GM18870 (cell line): ENCODE data around the gene OPCML.
A peak's percentile ranks its signal among the peaks of the same experiment; 100 is the strongest.

Source experiments
- ATAC-seq: cut with Tn5 transposase; IDR thresholded peaks from one replicate; pipeline ENCODE4 v1.9.1; 2021; ENCODE audit warnings: moderate library complexity; ENCODE audit not compliant: unreplicated experiment

The OPCML gene

GRCh38 chr11:133541021-133541719 lies 8.9 kb upstream of the OPCML start:
- ATAC-seq, result no peak

DNA sequence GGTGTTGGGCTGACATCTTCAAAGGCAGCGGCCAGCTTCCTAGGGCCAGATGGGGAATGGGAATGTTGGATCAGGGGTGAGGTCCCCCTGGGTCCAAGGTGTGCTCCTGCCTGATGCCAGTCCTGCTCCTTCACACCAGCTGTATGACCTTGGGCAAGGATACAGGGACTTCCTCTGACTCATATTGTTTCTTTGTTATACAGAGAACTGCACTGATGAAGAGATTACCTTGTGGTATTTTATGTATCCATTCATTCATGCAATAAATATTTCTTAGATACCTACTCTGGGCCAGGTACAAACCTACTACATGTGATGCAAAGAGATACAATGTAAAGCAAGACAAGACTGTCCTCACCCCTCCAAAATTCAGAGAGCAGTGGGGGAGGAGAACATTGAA lies 3.9 kb upstream of the OPCML start:
- ATAC-seq, result no peak

- no peak for ATAC-seq
Measured at GRCh38 chr11:133533205-133533604, 904 bp upstream of the OPCML start.

DNA sequence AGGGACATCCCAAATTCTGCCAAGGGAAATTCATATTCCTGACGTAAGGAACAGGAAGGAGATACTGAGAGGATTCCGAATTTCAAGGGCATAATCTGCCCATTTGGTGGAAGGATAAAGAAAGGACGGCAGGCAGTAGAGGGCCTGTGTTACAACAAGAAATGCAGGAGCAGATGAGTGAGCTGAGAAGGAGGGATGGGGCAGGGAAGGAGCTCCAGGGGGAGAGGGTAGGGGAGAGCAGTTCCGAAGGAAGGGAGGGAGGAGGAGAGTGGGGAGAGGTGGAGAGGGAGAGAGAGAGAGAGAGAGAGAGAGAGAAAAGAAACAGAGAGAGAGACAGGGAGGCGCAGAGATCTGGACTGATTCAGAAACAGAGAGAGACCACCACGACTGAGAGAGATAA lies 843 bp downstream of the OPCML start:
- no peak for ATAC-seq

DNA sequence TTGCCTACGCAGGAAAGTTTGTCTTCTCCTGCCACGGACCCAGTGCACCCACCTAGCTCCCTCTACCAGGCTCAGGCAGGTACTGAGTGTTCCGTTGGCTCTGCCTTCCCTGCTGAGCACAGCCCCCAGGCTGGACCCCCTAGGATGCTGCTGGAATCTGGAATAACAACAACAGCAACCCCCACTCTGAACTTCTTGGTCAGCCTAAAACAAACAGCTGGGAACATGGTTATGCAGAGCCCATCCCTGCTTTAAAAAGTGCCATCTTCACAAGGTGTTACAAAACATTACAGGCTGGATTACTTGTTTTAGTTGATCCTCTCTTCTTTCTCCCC lies 1.8 kb downstream of the OPCML start:
- ATAC-seq, result no peak

GRCh38 chr11:133529807-133530500 lies 2.3 kb downstream of the OPCML start:
- ATAC-seq, result no peak

- ATAC-seq, result no peak
Measured at GRCh38 chr11:133526790-133527189, 5.5 kb downstream of the OPCML start.

DNA sequence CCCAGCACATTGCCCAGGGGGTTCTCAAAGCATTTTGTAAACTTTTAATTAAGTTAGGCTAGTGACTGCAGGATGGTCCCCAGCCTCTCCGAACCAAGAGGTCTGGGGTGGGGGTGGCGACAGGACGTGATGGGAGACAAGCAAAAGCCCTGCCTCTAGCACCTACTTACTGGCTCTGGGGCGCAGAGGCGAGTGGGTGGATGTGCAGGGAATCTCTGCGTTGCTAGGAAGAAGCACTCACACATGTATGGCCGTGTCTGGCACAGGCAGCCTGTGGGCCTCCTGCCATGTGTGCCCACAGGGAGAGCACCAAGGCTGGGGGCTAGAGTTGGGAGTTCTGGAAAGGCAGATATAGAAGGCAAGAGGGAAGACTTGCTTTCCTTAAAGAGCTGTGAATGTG lies 6.3 kb downstream of the OPCML start:
- no peak for ATAC-seq

- ATAC-seq, result no peak
Measured at GRCh38 chr11:133524488-133524887, 7.8 kb downstream of the OPCML start.

DNA sequence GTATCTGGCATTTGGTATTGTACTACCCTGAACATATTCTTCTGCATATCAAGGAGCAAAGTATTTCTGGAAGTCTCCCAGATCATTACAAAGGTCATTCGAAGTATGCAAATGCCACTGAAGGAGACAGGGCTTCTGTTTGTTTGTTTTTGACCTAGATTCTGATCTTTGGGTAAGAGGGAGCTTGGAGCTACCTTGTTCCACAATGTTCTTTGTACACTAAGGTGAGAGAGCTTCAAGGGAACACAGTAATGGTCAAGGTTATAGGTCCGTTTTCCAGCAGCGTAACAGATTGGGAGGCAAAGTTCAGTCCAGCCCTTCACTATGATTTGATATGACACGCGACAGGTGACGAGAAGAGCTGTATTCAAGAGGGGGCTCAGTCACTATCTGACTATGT lies 10.0 kb downstream of the OPCML start:
- no peak for ATAC-seq

DNA sequence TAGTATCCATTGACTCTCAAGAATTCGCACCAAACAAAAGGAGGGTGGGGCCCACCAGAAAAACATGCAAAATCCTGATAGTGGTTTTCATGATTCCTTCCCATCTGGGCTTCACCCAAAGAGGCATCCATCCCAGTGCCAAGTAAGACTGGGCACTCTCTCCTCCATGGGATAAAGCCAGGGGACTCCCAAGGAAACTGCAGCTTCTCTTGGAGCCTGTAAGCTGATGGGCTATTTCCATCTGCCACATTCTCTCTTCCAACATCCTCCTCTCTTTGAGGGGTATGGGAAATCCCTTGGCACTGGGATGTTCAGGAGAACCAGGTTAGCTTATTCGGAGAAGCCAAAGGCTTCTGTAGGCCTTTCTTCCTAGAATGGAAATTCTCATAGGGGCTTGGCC lies 10.8 kb downstream of the OPCML start:
- no peak for ATAC-seq

GRCh38 chr11:133520707-133521106 lies 11.6 kb downstream of the OPCML start:
- ATAC-seq, result no peak

DNA sequence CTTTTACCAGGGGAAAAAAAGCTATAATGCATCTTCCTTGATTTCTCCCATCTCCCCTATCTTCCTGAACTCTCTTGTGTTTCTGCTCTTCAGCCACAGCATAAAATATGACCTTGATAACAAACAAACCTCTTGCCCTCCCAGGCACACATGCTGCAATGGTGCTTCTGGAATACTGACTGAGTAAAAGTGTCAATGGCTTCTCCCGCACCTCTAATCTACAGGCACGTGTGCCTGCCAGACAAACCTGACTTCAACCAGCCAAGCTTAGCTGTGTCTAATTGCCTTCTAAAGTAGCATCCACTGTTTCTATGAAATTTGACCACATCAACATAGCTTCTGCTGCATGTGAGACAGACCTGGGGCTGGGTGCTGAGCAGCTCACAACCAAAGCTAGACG lies 12.7 kb downstream of the OPCML start:
- no peak for ATAC-seq

GRCh38 chr11:133518702-133519264 lies 13.5 kb downstream of the OPCML start:
- ATAC-seq, result no peak

DNA sequence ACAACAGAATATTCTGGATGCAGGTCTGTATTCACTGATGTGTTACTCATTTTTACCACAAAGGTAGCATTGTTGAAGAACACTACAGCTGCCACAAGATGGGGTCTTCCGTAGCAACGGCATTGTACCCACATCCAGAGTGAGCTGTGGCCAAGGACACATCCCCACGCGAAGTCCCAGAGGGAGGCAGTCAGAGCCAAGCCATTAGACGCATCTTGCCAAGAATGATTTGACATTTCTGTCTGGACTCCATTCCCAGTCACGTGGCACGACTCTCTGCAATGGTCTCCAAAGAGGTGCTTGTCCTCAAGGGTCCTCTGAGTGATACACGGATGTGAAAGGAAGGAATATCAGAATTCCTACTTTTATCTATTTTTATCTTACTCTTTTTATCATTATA lies 15.5 kb downstream of the OPCML start:
- ATAC-seq, result no peak

DNA sequence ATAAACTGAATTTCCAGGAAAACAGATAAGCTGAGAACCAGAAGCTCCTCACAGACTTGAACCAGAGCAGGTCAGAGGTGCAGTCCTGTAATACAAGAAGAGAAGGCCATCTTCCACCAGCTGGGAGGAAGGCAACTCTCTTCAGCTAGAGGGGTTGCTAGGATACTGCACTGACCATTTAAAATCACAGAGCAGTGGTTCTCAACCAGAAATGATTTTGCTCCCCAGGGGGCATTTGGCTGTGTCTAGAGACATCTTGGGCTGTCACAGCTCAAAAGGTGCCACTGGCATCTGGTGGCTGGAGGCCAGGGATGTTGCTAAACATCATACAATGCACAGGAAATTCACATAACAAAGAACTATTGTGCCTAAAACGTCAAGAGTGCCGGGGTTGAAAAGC lies 17.2 kb downstream of the OPCML start:
- ATAC-seq, result no peak

- no peak for ATAC-seq
Measured at GRCh38 chr11:133509924-133510697, 22.2 kb downstream of the OPCML start.

GRCh38 chr11:133508468-133508867 lies 23.8 kb downstream of the OPCML start:
- ATAC-seq, result no peak

DNA sequence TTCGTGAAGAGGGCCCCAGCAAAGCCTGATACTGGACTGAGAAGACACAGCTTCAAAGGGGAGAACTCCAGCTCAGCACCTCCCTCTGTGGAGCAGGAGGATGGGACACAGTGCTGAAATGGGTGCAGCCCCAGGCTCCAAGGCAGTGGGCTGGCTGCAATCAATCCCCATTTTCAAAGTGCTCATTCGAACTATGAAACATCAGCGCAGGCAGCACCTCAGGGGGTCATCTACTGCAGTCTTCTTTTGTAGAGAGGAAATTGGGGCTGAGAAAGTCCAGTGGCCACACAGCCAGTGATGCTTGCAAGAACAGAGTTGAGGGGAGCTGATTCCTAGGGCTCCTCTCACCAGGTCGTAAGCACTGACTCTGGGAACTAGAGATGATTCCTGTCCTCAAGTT lies 25.1 kb downstream of the OPCML start:
- no peak for ATAC-seq

GRCh38 chr11:133506551-133507094 lies 25.7 kb downstream of the OPCML start:
- ATAC-seq, result no peak

GRCh38 chr11:133506023-133506422 lies 26.3 kb downstream of the OPCML start:
- ATAC-seq, result peak; percentile 74

GRCh38 chr11:133504906-133505305 lies 27.4 kb downstream of the OPCML start:
- ATAC-seq, result no peak
